Measurements from ENCODE around the gene RXFP1.

Gene RXFP1

DNA sequence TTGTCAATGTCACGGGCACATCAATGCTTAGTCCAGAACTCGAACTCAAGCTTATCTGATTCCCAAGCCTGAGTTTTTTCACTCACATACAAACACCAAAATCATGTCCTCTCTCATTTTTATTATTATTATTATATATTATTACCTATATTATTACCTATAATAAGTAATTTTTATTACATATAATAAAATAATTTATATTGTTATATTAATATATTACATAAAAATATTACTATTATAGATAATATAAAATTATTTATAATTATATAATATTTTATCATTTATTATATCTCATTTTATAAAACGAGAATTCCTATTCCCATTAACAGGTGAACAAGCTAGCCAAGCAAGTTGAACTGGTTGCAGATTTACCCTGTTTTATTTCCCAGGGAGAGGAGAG is 13.0 kb downstream of the RXFP1 start:
- Histone ChIP-seq H3K27me3 (replicated peaks; ENCODE audit: control insufficient read depth, insufficient read depth, low read length) (no peaks in the 10 kb centered on the region; the same call in 1 of the 2 replicates), H3K4me3 (replicated peaks; ENCODE audit: low read depth, low read length) (no peak overlapping the region), H3K36me3 (ENCODE audit: control insufficient read depth, insufficient read depth, low read length) (no peaks in the 10 kb centered on the region)
- DNase-seq (ENCODE audit: extremely low read depth, insufficient read length): no peak
- TF ChIP-seq, protein P1, sequence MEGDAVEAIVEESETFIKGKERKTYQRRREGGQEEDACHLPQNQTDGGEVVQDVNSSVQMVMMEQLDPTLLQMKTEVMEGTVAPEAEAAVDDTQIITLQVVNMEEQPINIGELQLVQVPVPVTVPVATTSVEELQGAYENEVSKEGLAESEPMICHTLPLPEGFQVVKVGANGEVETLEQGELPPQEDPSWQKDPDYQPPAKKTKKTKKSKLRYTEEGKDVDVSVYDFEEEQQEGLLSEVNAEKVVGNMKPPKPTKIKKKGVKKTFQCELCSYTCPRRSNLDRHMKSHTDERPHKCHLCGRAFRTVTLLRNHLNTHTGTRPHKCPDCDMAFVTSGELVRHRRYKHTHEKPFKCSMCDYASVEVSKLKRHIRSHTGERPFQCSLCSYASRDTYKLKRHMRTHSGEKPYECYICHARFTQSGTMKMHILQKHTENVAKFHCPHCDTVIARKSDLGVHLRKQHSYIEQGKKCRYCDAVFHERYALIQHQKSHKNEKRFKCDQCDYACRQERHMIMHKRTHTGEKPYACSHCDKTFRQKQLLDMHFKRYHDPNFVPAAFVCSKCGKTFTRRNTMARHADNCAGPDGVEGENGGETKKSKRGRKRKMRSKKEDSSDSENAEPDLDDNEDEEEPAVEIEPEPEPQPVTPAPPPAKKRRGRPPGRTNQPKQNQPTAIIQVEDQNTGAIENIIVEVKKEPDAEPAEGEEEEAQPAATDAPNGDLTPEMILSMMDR (IDR thresholded peaks at IDR 0.05; ENCODE audit: insufficient read depth, low read length, poor library complexity, severe bottlenecking): no peak

DNA sequence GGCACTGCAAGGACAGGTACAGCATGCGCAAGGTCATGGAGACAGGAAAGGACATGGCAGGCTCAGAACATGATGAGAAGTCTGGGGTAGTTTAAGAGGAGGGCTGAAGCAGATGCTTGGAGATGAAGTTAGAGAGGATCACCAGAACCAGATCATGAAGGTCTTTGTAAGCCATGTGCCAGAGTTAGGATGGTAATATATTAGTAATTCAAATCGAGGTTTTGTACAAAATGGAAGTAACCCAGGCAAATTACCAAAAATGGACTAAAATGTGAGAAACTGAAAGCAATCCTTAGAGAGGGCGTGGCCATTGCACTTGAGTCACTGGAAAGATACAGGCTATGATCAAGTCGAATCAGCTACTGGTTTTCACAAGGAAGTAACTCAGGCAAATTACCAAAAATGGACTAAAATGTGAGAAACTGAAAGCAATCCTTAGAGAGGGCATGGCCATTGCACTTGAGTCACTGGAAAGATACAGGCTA is 13.5 kb downstream of the RXFP1 start:
- TF ChIP-seq, protein P1 (IDR thresholded peaks at IDR 0.05; ENCODE audit: insufficient read depth, low read length, poor library complexity, severe bottlenecking): no peak
- no peak overlapping the region for H3K4me3 ChIP-seq (replicated peaks; ENCODE audit: low read depth, low read length)

DNA sequence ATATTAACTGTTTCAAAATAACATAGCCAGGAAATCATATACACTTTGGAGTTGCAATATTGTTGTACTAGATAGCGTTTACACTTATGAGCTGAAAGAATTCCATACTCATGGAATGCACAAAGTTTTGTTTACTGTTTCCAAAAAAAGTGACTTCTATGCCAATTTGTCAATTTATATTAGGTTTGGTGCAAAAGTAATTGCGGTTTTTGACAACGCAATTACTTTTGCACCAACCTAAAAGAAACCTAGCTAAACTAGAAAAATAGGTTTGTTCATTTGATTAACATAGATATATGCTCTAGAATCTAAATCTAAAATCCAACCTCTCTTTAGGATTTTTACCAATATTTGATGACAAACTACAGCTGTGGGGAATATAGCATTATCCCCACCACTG is 15.2 kb downstream of the RXFP1 start:
- no peak for DNase-seq (ENCODE audit: extremely low read depth, insufficient read length)
- TF ChIP-seq, protein P1 (IDR thresholded peaks at IDR 0.05; ENCODE audit: insufficient read depth, low read length, poor library complexity, severe bottlenecking): no peak

More for the DNA sequence above, 13.5 kb downstream of the RXFP1 start:
- no peaks in the 10 kb centered on the region for H3K36me3 ChIP-seq (ENCODE audit: control insufficient read depth, insufficient read depth, low read length)
- DNase-seq (ENCODE audit: extremely low read depth, insufficient read length): no peak
- H3K27me3 ChIP-seq (replicated peaks; ENCODE audit: control insufficient read depth, insufficient read depth, low read length): no peaks in the 10 kb centered on the region; the same call in 1 of the 2 replicates

DNA sequence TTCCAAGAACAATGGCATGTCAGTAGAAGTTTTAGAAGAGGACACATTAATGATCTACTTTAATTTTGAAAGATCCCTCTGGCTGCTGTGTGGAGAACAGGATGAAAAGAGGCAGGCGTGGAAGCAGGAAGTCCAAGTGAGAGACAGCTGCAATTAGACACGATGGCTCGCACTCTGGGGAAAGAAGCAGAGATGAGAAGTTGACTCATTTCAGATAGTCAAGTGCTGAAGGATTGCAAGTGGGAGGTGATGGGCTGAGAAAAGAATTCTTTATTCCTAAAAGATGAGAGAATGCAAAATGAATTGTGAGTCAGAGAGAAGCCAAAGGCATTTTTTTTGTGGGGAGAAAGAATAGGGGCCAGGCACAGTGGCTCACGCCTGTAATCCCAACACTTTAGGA is 16.5 kb downstream of the RXFP1 start:
- TF ChIP-seq, protein P1 (IDR thresholded peaks at IDR 0.05; ENCODE audit: insufficient read depth, low read length, poor library complexity, severe bottlenecking): no peak

More for the DNA sequence above, 15.2 kb downstream of the RXFP1 start:
- Histone ChIP-seq H3K4me3 (replicated peaks; ENCODE audit: low read depth, low read length) (no peak overlapping the region), H3K27me3 (replicated peaks; ENCODE audit: control insufficient read depth, insufficient read depth, low read length) (no peaks in the 10 kb centered on the region; the same call in 1 of the 2 replicates), H3K36me3 (ENCODE audit: control insufficient read depth, insufficient read depth, low read length) (no peaks in the 10 kb centered on the region)

DNA sequence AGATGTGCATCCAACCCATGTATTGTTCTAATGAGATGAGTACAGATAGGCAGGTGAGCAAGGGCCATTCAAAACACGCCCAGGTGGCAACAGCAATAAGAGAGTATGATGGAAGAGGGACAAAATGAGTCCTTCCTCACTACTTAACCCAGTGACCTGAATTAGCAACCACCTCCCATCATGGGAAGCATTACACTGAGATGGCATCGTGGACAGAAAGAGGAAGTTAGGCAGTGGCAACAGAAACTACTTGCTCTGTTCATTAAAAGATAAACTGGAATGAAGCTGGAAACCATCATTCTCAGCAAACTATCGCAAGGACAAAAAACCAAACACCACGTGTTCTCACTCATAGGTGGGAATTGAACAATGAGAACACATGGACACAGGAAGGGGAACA is 17.2 kb downstream of the RXFP1 start:
- no peak for DNase-seq (ENCODE audit: extremely low read depth, insufficient read length)
- no peaks in the 10 kb centered on the region for H3K27me3 ChIP-seq (replicated peaks; ENCODE audit: control insufficient read depth, insufficient read depth, low read length)
- TF ChIP-seq, protein P1 (IDR thresholded peaks at IDR 0.05; ENCODE audit: insufficient read depth, low read length, poor library complexity, severe bottlenecking): no peak
- H3K36me3 ChIP-seq (ENCODE audit: control insufficient read depth, insufficient read depth, low read length): no peaks in the 10 kb centered on the region
- no peak overlapping the region for H3K4me3 ChIP-seq (replicated peaks; ENCODE audit: low read depth, low read length)

More for the DNA sequence above, 16.5 kb downstream of the RXFP1 start:
- H3K27me3 ChIP-seq (replicated peaks; ENCODE audit: control insufficient read depth, insufficient read depth, low read length): no peaks in the 10 kb centered on the region
- H3K36me3 ChIP-seq (ENCODE audit: control insufficient read depth, insufficient read depth, low read length): no peaks in the 10 kb centered on the region
- H3K4me3 ChIP-seq (replicated peaks; ENCODE audit: low read depth, low read length): no peak overlapping the region
- DNase-seq (ENCODE audit: extremely low read depth, insufficient read length): no peak
